ENCODE measurements around the gene MYO5B.

Gene MYO5B

GRCh38 chr18:49861659-49862058, 333.3 kb downstream of the MYO5B start:
- no peak overlapping the region for H3K4me3 ChIP-seq (ENCODE audit: control insufficient read depth, low read depth, low read length)
- DNase-seq (ENCODE audit: low read depth), result peak; percentile 8
- peak; percentile 37 for TF ChIP-seq CTCF (conservative IDR thresholded peaks at IDR 0.05; ENCODE audit: control insufficient read depth, insufficient read depth, low read depth, low read length)

DNA sequence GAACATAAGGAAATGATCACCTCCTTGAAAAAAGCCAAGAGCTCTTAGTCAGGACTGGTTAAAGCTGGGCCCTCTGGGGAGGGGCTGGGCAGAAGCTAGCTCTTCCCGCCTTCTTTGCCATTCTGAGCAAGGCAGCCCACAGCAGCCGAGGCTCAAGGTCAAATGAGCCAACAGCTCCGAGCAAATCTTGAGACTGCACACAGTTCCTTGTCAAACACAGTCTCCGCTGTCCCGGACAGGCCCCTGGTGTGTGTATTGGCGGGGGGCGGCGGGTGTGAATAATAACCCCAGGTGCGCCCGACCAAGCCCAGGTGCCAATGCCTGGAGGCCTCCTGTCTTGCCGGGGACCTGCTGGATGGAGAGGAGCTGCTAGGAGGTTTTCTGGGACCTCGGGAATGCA, 335.2 kb downstream of the MYO5B start:
- H3K4me3 ChIP-seq (ENCODE audit: control insufficient read depth, low read depth, low read length), result no peak overlapping the region
- no peak for DNase-seq (ENCODE audit: low read depth)
- TF ChIP-seq CTCF (conservative IDR thresholded peaks at IDR 0.05; ENCODE audit: control insufficient read depth, insufficient read depth, low read depth, low read length), result no peak

DNA sequence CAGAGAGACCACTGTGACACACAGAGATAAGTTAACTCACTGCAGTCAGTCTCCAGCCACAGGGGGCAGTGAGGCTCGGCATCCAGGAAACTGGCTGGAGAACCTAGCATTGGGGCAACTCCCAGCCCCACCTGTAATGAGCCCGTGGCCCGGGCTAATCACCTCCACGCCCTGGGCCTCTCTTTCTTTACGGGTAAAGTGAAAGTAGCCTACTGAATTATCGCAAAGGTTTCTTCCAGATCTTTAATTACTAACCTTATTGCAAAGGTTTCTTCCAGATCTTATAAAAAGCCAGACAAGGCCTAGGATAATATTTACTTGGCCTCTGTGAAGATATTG, 336.0 kb downstream of the MYO5B start:
- H3K4me3 ChIP-seq (ENCODE audit: control insufficient read depth, low read depth, low read length), result no peak overlapping the region
- no peak for DNase-seq (ENCODE audit: low read depth)
- no peak for TF ChIP-seq CTCF (conservative IDR thresholded peaks at IDR 0.05; ENCODE audit: control insufficient read depth, insufficient read depth, low read depth, low read length)

- DNase-seq (ENCODE audit: low read depth), result peak; percentile 73
- TF ChIP-seq CTCF (conservative IDR thresholded peaks at IDR 0.05; ENCODE audit: control insufficient read depth, insufficient read depth, low read depth, low read length), result peak; percentile 96
- H3K4me3 ChIP-seq (ENCODE audit: control insufficient read depth, low read depth, low read length), result no peak overlapping the region
Observed at GRCh38 chr18:49858309-49859020, 336.5 kb downstream of the MYO5B start.

GRCh38 chr18:49857708-49858107, 337.2 kb downstream of the MYO5B start:
- H3K4me3 ChIP-seq (ENCODE audit: control insufficient read depth, low read depth, low read length), result no peak overlapping the region
- no peak for DNase-seq (ENCODE audit: low read depth)
- no peak for TF ChIP-seq CTCF (conservative IDR thresholded peaks at IDR 0.05; ENCODE audit: control insufficient read depth, insufficient read depth, low read depth, low read length)

DNA sequence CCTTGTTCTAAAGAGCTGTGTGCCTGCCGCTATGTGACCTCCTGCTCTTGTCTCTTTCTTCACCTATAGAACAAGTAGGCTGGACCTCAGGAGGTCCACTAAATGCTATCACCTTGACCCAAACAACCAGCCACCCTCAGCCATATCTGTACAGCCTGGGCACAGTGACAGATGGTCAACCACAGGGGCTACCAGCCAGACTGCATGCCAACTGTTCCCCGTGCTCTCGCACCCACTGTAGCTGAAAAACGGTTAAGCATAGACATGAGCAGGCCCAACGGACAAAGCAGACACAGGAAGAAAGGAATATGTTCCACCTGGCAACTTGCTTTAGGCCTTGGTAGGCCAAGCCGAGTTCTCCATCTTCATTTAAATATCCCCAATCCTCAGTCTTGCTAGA, 338.5 kb downstream of the MYO5B start:
- no peak for DNase-seq (ENCODE audit: low read depth)
- no peak for TF ChIP-seq CTCF (conservative IDR thresholded peaks at IDR 0.05; ENCODE audit: control insufficient read depth, insufficient read depth, low read depth, low read length)
- H3K4me3 ChIP-seq (ENCODE audit: control insufficient read depth, low read depth, low read length), result no peak overlapping the region
